IMR-90 (cell line): ENCODE measurements around the gene ASB1. TPM values are rescaled to one million over a fixed set of nuclear protein-coding genes. Genes with fewer than 3 reads are reported as not detected.
A peak's percentile ranks its signal among the peaks of the same experiment; 100 is the strongest.

Source experiments
- ATAC-seq: fragments of 200-7000 bp; cut with Tn5 transposase; 2 replicates; pipeline ENCODE4 v1.9.1; 2020; ENCODE audit warnings: low read depth, mild to moderate bottlenecking, moderate library complexity
- BruUV-seq: library from RNA; stranded (reverse); fragments of 400-500 nt; replicated peaks from 2 replicates; lab custom pipeline; 2021; lab: Mats Ljungman, UMichigan
- CTCF ChIA-PET: fragments of 300-600 bp; formaldehyde crosslinking; extraction: SDS; loops from one replicate; lab custom pipeline; 2021; ENCODE audit warnings: antibody characterized with exemption; lab: Yijun Ruan, JAX
- POLR2A ChIA-PET: fragments of 300-600 bp; sonication (Branson Sonifier 250); formaldehyde crosslinking; loops from one replicate; lab custom pipeline; 2022; ENCODE audit warnings: antibody characterized with exemption; ENCODE audit not compliant: unreplicated experiment; lab: Charles Lee
- DNase-seq: peaks from one replicate; pipeline ENCODE4 v3.0.0; 2013
- H2AFZ ChIP-seq: replicated peaks from 2 replicates; pipeline ENCODE3; 2013; ENCODE audit warnings: low read length, mild to moderate bottlenecking; ENCODE audit not compliant: poor library complexity
- H2AK5ac ChIP-seq: 2 replicates; pipeline ENCODE4 v1.6.1; 2013; ENCODE audit warnings: low read depth, low read length, inconsistent platforms
- H2AK9ac ChIP-seq: replicated peaks from 2 replicates; pipeline ENCODE3; 2013; ENCODE audit warnings: mild to moderate bottlenecking, low read depth, low read length, moderate library complexity; ENCODE audit not compliant: poor library complexity
- H2BK120ac ChIP-seq: 2 replicates; pipeline ENCODE4 v1.6.1; 2013; ENCODE audit warnings: low read depth, low read length, inconsistent platforms
- H2BK15ac ChIP-seq: 3 replicates; pipeline ENCODE4 v1.6.1; 2013; ENCODE audit warnings: low read depth, low read length, inconsistent platforms
- H2BK20ac ChIP-seq: 2 replicates; pipeline ENCODE4 v1.6.1; 2013; ENCODE audit warnings: low read depth, mild to moderate bottlenecking, inconsistent platforms, low read length, moderate library complexity
- H2BK5ac ChIP-seq: 2 replicates; pipeline ENCODE4 v1.6.1; 2013; ENCODE audit warnings: mild to moderate bottlenecking, low read depth, low read length, inconsistent platforms; ENCODE audit not compliant: poor library complexity, severe bottlenecking
- H3K14ac ChIP-seq: replicated peaks from 2 replicates; pipeline ENCODE4 v1.6.1; 2013; ENCODE audit warnings: low read depth, low read length, inconsistent platforms
- H3K18ac ChIP-seq: 2 replicates; pipeline ENCODE4 v1.6.1; 2013; ENCODE audit warnings: low read depth, low read length, control low read depth
- H3K23ac ChIP-seq: 2 replicates; pipeline ENCODE4 v1.6.1; 2013; ENCODE audit warnings: low read depth, low read length, inconsistent platforms
- H3K27ac ChIP-seq: 2 replicates; pipeline ENCODE4 v1.5.1; 2013; ENCODE audit warnings: mild to moderate bottlenecking, control low read depth, low read length; ENCODE audit not compliant: insufficient read depth
- H3K27me3 ChIP-seq: 2 replicates; pipeline ENCODE4 v1.6.1; 2013; ENCODE audit warnings: low read length; ENCODE audit not compliant: control insufficient read depth, insufficient read depth
- H3K36me3 ChIP-seq: 2 replicates; pipeline ENCODE4 v1.6.1; 2013; ENCODE audit warnings: low read length, mixed read lengths; ENCODE audit not compliant: control insufficient read depth, insufficient read depth
- H3K4ac ChIP-seq: 2 replicates; pipeline ENCODE4 v1.6.1; 2013; ENCODE audit warnings: low read depth, low read length, inconsistent platforms
- H3K4me1 ChIP-seq: 2 replicates; pipeline ENCODE4 v1.6.1; 2013; ENCODE audit warnings: low read length, mixed read lengths; ENCODE audit not compliant: control insufficient read depth, insufficient read depth
- H3K4me2 ChIP-seq: 2 replicates; pipeline ENCODE4 v1.6.1; 2013; ENCODE audit warnings: low read depth, mild to moderate bottlenecking, control low read depth, low read length, moderate library complexity
- H3K4me3 ChIP-seq: 2 replicates; pipeline ENCODE4 v1.5.1; 2013; ENCODE audit warnings: low read depth, mild to moderate bottlenecking, control low read depth, low read length, moderate library complexity; ENCODE audit not compliant: insufficient read depth
- H3K56ac ChIP-seq: 2 replicates; pipeline ENCODE4 v1.6.1; 2013; ENCODE audit warnings: low read length, inconsistent platforms; ENCODE audit not compliant: insufficient read depth; ENCODE audit errors: extremely low read depth
- H3K79me1 ChIP-seq, 2 experiments: 2 replicates each; pipeline ENCODE4 v1.6.1; 2013; ENCODE audit warnings: low read length in 2 of 2, inconsistent platforms in 1 of 2, low read depth in 1 of 2
- H3K9ac ChIP-seq: 2 replicates; pipeline ENCODE4 v1.6.1; 2013; ENCODE audit warnings: low read depth, low read length, control low read depth
- H3K9me1 ChIP-seq: 2 replicates; pipeline ENCODE4 v1.6.1; 2013; ENCODE audit warnings: low read length, inconsistent platforms; ENCODE audit not compliant: insufficient read depth
- H3K9me3 ChIP-seq: 2 replicates; pipeline ENCODE4 v1.6.1; 2013; ENCODE audit warnings: low read length; ENCODE audit not compliant: control insufficient read depth, insufficient read depth
- H4K20me1 ChIP-seq: 2 replicates; pipeline ENCODE4 v1.6.1; 2013; ENCODE audit warnings: low read length, inconsistent platforms; ENCODE audit not compliant: insufficient read depth
- H4K5ac ChIP-seq: 2 replicates; pipeline ENCODE4 v1.6.1; 2013; ENCODE audit warnings: mild to moderate bottlenecking, low read depth, low read length, control low read depth
- H4K8ac ChIP-seq, 2 experiments: 2 replicates each; pipeline ENCODE4 v1.6.1; 2013; ENCODE audit warnings: low read depth in 2 of 2, low read length in 2 of 2, control low read depth in 1 of 2, inconsistent platforms in 1 of 2
- H4K91ac ChIP-seq: 2 replicates; pipeline ENCODE4 v1.6.1; 2013; ENCODE audit warnings: low read depth, low read length, inconsistent platforms; ENCODE audit not compliant: insufficient read depth
- POLR2A ChIP-seq: IDR thresholded peaks from 2 replicates; pipeline ENCODE4 v1.6.1; 2012; ENCODE audit warnings: mild to moderate bottlenecking, low read depth, low read length
- WGBS, 2 experiments: methylation state at CpG; one replicate each; pipeline versions ENCODE4 v1.1.5 to v1.1.7; 2013; ENCODE audit warnings: missing lambda C conversion rate in 2 of 2; ENCODE audit not compliant: insufficient read length in 1 of 2; ENCODE audit errors: extremely low coverage in 2 of 2; 5-methylcytosine and 5-hydroxymethylcytosine counted together
- dilution Hi-C: fragments of 300-500 bp; cut with HindIII; formaldehyde crosslinking; loops from one replicate; pipeline ENCODE4 v1.14.3; 2018; ENCODE audit warnings: low sequenced_read_pairs; ENCODE audit not compliant: unreplicated experiment
- in situ Hi-C: fragments of 300-500 bp; cut with MboI; formaldehyde crosslinking; loops from 3 replicates; pipeline ENCODE4 v1.14.3; 2019; ENCODE audit warnings: low sequenced_read_pairs, inconsistent platforms, mixed read lengths
- intact Hi-C: fragments of 100-400 bp; cut with micrococcal nuclease; formaldehyde crosslinking; loops from 2 replicates; pipeline ENCODE4 v1.10.0; 2022
- polyA plus RNA-seq, 3 experiments: library from polyadenylated mRNA; depleted of rRNA; stranded (reverse); fragments of >200 nt; gene quantifications; 2 replicates each; pipeline ENCODE4 v1.2.3, GENCODE V29; 2012; ENCODE audit warnings: low replicate concordance in 1 of 3
- total RNA-seq: library from RNA; depleted of rRNA; stranded (reverse); fragments of >200 nt; gene quantifications from 2 replicates; pipeline ENCODE4 v1.2.3, GENCODE V29; 2012

ASB1 gene
- total and polyA plus RNA-seq, 2 of the 4 experiments (the other 2 are of a cell fraction), result 23.5 to 37.3 TPM

- Histone ChIP-seq H3K4ac (no peak overlapping the region), H3K9ac (no peak overlapping the region), H2BK15ac (no peak overlapping the region), H4K8ac (no peak overlapping the region), H2AK5ac (no peak overlapping the region), H3K56ac (no peak overlapping the region), H4K91ac (no peak overlapping the region), H2AK9ac (no peak overlapping the region), H4K5ac (no peak overlapping the region), H3K36me3 (peaks cover 24% of the 10 kb centered on the region), H2BK20ac (no peak overlapping the region), H3K9me1 (peaks cover 26% of the 10 kb centered on the region), H3K27me3 (no peaks in the 10 kb centered on the region), H3K4me1 (peaks cover 27% of the 10 kb centered on the region), H3K27ac (no peak overlapping the region), H3K79me1 (peaks cover 27 to 42% of the 10 kb centered on the region in 2 experiments; a peak in 3 of 4 replicates), H3K9me3 (0 out of 2 replicates have a peak, but pooled peaks cover 4% of the 10 kb centered on the region), H2AFZ (no peak overlapping the region), H2BK5ac (peak overlapping the region; percentile 47), H2BK120ac (no peak overlapping the region), H3K23ac (no peak overlapping the region), H3K18ac (no peak overlapping the region), H3K4me3 (no peak overlapping the region), H3K14ac (no peak overlapping the region), H4K20me1 (peaks cover 10% of the 10 kb centered on the region), H3K4me2 (no peak overlapping the region)
- ChIA-PET CTCF (interaction anchor here (1.0 kb wide), 1 partner anchor 11 kb away, joined by 4 read pairs; no protein-coding TSS in a partner anchor), POLR2A (no interaction called here)
- dilution Hi-C loops (no loop called here), in situ Hi-C loops (no loop called here), intact Hi-C loops (loop anchor here (5.0 kb wide), 2 partner anchors 53 to 143 kb away; partner anchors contain the start of gene PER2)
- ATAC-seq (no peak), DNase-seq (no peak)
- TF ChIP-seq POLR2A, result no peak
- WGBS, 2 experiments, result 98% methylated on average over 5 of the region's 6 CpGs; no CpG with 5 or more reads in 1 of the 2 experiments
- no TSS peak for BruUV-seq
These were observed 4.1 kb downstream of the ASB1 start for GRCh38 chr2:238430781-238431180.
